ENCODE measurements around the gene KAZN.

DNA sequence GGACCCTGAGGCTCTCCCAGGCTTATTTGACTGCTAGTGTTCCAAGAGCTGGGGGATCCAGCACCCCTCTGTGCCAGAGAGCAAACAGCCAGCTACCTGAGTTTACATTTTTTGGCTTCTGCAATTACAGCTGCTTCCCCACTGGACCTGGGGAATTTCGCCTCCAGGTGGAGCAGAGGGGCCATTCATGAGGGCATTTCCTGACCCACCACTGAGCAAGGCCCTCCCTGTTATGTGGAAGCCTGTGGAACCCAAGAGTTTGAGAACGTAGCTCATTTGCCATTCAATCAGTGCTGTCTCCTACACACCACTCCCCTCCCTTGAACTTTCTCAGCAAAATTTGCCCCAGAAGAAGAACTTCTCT lies 512.4 kb downstream of the KAZN start:
- TF ChIP-seq CTCF (IDR thresholded peaks at IDR 0.05) (no peak), POLR2A (IDR thresholded peaks at IDR 0.05) (no peak)
